ENCODE results near the gene ZKSCAN2.

The ZKSCAN2 gene

DNA sequence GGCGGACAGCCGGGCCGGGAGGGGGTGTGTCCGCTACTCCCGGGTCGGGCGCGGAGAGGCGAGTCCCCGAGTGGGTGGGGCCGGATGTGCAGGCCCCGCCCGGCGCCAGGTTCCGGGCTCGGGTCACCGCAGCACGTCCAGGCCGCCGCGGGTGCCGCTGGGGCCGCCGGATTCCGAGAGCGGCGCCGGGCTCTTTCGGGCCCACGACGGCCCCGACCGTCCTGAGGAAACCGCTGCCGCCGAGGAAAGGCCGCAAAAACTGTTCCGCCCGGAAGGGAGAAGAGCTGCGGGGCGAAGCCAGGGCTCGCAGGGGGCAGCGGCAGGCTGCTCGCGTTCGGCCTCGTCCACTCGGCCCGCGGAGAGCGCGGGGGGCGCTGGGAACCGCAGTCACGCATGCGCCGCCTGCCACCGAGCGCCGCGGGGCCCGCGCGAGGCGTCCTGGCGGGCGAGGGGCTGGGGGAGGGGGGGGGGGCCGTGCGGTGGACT, at the start of gene ZKSCAN2:
ZKSCAN2 (minus strand) TSS at position 376 of the 486 bp plus-strand sequence. CDS start 718 bp downstream, outside the sequence.
- peak; percentile 91 for DNase-seq (ENCODE audit: low spot score)

DNA sequence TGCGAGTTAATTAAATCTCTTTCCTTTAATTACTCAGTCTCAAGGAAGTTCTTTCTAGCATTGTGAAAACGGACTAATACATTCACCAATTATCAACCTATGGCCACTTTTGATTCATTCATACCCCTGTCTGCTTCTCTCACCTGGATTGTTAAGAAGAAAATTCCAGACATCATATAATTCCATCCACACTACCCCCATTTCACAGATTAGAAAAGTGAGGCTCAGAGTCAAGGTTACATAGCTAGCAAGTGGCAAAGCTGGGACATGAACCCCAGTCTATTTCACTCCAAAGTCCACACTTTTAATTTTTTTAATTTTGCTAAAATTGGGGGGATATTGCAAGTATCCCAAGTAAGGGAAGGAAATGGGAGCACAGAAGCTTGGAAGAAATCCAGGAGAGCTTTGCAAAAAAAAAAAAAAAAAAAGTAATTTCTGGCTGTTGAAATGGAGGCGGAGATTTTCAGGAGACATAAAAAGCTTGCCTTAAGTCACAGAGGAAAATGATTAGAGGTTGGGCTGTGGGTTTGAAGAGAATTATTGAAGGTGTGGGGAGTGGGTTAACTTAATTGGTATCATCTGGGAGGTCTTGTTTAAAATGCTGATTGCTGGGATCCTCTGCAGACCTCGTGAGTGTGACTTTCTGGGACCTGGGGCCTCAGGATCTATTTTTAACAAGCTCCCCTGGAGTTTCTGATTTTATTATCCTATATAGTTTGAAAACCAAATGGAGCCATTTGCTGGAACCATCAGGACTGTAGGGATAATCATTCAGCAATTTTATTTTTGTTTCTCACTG, 42.3 kb upstream of the ZKSCAN2 start:
- DNase-seq (ENCODE audit: low spot score), result no peak

DNA sequence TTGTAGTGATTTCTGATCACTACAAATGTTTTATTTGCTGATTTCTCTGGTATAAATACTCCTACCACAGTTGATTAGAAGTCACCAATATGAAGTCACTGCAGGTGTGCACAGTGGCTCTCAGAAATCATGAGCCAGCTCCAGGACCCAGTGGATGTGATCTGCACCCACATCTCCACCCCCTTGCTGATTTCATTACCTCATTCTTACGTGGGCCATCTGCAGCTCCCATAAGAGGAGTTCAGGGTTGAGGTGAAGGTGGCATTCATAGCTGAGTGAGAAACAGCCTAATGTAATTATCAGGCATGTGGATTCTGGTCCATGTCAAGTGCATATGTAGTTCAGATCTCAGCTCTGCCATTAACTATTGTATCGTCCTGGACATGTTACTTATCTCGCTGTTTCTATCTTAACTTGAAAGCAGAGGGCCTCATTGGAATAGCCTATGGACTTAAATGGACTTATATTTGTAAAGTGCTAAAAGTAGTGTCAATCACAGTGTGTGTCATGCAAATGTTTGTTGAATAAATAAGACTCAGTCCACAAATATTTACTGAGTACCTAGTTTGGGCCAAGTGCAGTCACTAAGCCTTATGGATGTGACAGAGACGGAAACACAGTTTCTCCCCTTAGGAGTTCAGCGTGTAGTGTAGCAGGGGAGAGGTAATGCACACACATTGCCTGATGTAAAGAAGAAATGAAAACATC, 40.7 kb upstream of the ZKSCAN2 start:
- no peak for DNase-seq (ENCODE audit: low spot score)

DNA sequence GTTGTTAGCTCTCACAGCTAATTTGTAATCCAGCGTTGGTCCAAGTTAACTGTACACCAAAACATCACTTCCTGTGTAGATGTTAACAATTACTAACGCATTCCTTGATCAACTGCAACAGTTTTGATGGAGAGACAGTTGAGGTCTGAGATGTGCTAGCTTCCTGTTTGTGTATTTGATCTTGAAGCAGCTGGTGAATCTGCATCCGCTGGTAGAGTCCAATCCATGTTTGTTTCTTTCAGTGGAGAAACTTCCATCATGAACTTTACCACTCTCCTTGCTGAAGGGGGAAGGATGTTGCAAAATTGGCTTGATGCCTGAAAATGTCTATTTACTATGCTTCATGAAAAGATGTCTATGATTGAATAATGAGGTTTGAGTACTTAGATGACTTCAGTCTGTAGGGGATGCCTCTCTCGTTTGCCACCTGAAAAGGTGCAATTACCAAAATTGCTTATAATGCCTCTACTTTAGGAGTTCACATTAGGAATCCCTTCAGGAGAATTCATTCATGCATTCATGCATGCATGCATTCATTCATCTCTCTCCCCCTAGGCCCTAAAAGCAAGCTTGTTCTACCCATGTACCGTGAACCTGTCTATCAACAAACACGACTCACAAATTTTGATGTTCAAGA, 39.6 kb upstream of the ZKSCAN2 start:
- DNase-seq (ENCODE audit: low spot score), result no peak

DNA sequence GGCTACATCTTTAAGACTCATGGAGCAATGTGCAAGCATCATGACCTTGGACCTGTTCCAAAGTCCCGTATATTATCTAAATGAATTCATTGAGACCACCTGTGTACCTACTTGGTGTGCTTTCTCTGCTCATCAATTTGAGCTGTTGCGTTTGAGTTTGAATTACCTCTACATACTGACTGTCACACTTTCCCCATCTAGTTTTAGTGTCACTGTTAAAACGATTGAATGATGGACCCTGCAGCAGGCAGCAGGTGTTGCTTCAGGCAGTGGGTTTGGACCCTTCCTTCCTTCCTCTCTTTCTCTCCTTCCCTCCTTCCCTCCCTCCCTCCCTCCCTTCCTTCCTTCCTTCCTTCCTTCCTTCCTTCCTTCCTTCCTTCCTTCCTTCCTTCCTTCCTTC, 33.9 kb upstream of the ZKSCAN2 start:
- DNase-seq (ENCODE audit: low spot score), result no peak

DNA sequence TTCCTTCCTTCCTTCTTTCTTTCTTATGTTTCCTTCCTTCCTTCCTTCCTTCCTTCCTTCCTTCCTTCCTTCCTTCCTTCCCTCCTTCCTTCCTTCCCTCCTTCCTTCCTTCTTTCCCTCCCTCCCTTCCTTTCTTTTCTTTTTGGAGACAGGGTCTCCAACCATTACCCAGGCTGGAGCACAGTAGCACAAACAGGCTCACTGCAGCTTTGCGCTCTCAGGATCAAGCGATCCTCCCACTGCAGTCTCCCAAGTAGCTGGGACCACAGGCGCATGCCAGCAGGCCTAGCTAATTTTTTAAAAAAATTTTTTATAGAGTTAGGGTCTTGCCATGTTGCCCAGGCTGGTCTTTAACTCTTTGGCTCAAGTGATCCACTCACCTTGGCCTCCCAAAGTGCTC, 31.8 kb upstream of the ZKSCAN2 start:
- DNase-seq (ENCODE audit: low spot score), result no peak

DNA sequence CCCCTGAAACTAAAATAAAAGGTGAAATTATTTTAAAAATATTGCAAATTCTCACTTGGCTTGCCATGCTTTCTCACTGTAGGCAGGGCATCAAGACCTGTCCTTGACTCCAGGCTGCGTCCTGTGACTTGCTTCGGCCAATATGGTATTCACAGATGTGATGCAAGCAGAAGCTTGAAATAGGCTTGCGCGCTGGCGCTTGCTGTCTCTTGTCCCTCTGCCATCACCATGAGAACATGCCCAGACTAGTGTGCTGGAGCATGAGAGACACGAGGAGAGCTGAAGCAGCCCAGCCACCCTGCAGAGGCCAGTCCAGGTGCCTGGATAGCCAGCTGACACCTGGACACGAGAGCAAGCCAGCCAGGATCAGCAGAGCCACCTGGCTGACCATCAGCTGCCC, 21.8 kb upstream of the ZKSCAN2 start:
- no peak for DNase-seq (ENCODE audit: low spot score)

DNA sequence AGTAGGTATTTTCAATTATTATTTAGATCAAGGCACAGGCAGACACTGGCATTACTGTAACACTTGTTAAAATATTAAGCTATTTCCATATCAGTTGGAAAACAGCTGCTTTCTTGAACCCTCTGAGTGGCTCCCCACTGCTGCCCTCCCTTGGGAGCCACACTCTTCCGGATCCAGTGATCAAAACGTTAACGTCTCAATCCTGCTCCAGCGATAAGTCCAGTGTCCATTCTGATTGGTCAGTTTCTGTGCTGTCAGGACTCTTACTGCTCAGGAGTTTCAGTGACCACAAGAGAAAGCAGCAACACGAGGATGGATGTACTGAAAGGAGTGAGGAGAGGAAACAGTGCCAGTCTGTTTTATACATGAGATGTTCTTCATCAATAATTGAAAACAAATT, 13.8 kb upstream of the ZKSCAN2 start:
- DNase-seq (ENCODE audit: low spot score), result no peak

DNA sequence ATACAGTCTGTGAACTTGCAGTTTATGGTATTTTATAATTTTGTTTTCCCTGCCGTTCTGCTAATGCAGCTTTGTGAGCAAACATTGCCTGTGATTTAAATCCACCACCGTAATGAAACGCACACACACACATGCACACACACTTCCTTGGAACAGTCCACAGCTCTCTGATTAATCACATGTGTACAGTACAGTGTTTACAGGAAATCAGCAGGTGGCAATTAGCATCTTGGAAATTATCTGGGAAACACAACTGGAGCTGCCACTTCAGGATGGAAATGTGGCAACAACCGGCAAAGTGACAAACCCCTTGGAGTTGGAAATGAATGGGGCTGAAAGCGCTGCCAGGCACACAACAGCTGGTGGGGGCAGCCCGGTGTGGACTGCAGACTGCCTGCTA, 12.9 kb upstream of the ZKSCAN2 start:
- DNase-seq (ENCODE audit: low spot score), result no peak

DNA sequence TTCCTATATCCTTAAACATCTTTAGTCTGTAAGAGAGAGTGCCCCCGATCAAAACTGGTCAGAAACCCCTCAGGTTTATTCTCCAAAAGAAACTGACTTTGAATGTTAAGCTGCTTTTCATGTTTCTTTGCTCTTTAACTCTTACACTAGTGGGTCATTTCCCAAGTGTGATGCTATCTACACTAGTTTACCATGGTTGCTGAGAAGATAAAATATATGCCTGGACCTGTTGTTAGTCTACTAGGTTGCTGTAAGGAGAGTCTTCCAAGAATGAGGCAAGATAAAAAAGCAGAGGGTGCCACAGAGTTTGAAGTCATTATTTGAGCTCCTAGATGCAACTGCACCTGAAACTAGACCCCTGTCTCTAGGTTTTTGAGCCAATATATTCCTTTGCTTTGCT, 12.2 kb upstream of the ZKSCAN2 start:
- no peak for DNase-seq (ENCODE audit: low spot score)

DNA sequence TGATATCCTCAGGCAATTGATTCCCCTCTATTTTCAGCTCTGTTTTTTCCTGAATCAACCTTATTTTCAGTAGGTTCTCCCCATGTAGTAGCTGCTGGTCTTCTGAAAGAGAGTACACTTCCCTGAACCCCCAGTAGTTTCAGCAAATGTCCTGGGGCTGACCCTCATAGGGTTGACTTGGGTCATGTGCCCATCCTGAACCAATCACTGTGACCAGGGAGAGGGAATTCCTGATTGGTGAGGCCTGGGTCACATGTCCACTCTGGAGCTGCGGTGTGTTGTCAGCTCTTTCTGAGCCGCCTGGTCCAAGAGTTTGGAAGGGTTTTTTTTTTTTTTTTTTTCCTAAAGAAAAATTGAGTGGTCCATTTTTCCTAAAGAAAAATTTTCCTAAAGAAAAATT, 8.3 kb upstream of the ZKSCAN2 start:
- DNase-seq (ENCODE audit: low spot score), result no peak

DNA sequence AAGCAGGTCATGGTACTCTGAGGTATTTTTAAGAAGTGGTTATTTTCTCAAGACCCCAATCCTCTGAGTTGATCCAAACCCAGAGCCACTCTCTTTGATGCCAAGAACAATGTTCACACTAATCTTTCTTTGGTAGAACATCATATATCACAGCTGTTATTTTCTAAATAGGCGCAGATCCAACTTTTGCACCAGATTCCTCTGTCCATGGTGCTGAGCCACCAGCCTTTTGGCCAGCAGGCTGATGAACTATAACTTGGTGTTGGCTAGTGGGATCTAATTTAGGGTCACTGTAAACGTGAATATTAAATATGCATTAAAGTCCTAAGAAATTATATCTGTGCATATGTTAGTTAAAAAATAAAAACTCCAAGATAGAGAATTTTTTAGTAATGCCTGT, 7.0 kb upstream of the ZKSCAN2 start:
- DNase-seq (ENCODE audit: low spot score), result peak; percentile 50

DNA sequence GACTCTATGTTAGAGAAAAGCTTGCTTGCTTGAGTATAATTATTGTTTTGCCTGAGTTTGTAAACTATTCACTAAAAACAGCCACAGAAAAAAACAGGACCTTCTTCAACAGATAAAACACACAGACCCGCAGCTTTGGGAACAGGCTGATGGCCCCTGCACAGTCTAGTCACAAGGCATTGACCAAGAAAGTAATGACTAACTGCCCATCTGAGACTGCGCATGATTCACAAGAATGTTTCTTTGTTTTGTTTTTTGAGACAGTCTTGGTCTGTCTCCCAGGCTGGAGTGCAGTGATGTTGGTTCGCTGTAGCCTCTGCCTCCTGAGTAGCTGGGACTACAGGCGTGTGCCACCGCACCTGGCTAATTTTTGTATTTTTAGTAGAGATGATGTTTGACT, 2.8 kb upstream of the ZKSCAN2 start:
- DNase-seq (ENCODE audit: low spot score), result peak; percentile 40

DNA sequence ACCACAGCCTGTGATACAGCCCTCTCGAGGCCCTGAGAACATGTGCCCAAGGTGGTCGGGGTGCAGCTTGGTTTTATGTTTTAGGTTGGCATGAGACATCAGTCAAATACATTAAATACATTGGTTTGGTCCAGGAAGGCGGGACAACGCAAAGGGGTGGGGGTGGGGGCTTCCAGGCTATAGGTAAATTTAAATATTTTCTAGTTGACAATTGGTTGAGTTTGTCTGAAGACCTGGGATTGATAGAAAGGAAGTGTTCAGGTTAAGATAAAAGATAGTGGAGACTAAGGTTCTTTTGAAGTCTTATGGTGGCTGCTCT, 1.2 kb upstream of the ZKSCAN2 start:
- DNase-seq (ENCODE audit: low spot score), result no peak

DNA sequence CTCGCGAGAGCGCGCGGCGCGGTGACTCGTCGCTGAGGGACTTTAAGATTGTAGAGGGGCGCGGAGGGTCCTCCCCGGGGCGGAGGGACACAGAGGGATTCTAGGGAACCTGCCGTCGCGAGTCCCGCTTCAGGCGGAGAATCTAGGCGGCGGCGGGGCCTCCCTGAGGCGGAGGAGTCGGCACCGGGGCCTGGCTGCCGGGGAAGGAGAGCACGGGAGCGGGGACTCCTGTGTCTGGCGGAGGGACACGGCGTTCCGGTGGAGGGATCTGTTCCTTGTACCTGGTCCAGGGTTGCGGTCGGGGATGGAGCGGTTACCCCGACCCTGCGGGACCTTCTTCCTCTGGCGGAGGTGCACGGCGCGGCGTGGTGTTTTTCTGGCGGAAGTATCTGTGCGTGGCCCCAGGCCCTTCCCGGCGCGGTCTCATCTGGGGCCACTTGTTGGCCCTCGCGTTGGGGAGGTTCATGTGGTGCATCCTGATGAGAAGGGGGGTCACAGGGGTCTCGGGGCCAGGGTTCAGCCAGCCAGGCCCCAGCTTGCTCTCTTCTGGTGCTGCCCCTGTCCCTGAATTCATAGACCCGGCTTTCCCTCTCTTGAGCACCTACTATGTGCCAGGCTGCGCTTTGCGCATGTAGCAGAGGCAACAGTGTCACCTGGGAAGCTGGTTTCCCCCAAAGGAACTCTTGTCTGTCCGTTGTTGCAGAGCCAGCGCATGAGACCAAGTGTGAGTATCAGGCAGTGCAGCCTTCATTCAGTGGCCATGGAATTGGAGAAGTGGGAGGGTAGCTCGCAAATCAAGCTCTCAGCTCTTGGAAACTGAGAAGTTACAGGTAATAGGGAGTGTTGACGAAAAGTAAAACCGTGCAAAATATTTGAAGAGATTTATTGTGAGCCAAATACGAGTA, 563 bp upstream of the ZKSCAN2 start:
- DNase-seq (ENCODE audit: low spot score), result peak; percentile 82

DNA sequence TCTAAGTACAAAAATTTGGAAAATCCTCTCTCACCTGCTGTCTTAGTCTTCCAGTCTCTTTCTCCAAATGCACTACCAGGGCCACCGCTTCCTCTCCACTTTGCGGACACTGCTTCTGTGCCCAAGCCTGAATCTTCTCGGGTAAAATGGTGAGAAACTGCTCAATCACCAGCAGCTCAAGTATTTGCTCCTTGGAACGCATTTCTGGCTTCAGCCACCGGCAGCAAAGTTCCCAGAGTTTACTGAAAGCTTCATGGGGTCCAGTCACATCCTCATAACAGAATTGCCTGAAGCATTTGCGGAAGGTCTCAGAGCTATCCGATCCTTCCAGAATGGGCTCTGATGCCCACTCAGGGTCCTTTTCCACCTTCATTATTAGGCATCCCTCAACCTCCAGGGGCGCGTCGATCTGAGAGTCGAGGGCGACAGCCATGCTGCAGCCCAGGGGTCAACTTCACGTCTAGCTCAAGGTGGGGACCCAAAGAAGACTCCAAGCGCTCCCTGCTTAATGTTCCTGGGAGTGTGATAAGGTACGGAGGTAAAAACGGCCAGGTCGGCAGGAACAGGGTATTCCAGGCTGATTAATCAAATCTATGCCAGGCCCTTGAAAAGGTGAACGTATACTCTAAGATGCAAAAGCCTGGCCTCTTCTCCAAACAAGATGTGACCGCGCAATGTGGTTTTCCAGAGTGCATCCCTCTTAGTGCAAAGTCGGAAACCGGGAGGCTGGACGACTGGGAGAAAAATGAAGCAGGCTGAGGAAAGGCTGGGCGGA, 763 bp downstream of the ZKSCAN2 start:
- DNase-seq (ENCODE audit: low spot score), result peak; percentile 38

DNA sequence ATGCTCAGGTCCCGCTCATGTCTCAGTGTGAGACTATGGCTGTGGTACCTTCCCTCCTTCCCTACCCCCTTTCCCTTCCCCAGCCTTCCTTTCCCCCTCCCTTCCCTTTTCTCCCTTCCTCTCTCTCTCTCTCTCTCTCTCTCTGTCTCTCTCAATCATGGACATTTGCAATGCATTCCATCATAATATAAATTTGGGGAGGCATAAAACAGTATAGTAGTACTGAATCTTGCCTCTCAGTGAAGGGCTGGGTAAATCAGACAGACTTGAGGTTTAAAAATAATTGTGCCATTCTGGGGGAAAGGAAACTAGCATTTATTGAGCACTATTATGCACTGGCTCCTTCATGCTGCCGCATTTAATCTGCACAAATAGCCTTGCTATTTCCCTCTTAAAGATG, 4.3 kb downstream of the ZKSCAN2 start:
- DNase-seq (ENCODE audit: low spot score), result no peak

DNA sequence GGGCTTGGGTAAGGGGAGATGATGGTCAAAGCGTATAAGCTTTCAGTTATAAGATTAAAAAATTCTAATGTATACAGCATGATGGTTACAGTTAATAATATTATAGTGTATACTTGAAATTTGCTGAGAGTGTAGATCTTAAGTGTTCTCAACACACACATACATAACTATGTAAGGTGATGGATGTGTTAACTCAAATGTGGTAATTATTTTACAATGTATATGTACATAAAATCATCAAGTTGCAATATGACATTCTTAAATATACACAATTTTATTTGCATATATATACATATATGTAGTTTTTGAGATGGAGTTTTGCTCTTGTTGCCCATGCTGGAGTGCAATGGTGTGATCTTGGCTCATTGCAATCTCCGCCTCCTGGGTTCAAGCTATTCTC, 7.2 kb downstream of the ZKSCAN2 start:
- DNase-seq (ENCODE audit: low spot score), result no peak

DNA sequence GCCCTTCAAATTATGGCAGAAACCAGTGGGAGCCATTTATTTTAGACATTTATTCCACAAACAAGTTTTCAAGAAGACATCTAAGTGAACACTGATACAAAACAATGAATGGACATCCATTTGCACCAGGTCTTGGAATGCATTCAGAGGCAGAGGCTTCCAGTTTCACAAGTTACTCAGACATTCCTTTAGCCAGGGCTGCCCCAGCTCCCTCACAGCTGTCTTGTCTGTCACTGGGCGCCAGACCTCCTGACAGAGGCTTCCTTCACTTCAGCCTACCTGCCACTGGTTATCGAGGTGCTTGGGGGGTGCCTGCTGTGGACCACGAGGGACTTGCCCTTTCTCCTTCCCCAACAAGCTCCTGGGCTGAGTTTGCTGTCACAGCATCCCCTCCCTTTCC, 21.7 kb downstream of the ZKSCAN2 start:
- DNase-seq (ENCODE audit: low spot score), result no peak

DNA sequence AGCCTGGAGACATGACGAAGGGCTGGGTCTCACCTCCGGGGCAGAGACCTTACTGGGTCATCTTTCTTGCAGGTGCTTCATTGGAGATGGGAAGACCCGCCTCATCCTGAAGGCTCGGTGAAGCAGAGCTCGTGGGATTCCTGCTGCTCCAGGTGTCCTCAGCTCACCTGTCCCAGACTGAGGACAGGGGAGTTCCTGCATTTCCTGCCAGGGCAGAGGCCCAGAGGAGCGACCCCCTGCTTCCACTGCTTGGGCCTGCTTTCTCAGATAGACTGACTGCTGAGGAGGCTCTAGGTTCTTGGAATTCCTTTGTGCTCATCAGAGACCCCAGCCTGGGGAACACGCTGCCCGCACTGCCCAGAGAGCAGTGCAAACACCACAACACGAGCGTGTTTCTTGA, 29.3 kb downstream of the ZKSCAN2 start:
- no peak for DNase-seq (ENCODE audit: low spot score)

DNA sequence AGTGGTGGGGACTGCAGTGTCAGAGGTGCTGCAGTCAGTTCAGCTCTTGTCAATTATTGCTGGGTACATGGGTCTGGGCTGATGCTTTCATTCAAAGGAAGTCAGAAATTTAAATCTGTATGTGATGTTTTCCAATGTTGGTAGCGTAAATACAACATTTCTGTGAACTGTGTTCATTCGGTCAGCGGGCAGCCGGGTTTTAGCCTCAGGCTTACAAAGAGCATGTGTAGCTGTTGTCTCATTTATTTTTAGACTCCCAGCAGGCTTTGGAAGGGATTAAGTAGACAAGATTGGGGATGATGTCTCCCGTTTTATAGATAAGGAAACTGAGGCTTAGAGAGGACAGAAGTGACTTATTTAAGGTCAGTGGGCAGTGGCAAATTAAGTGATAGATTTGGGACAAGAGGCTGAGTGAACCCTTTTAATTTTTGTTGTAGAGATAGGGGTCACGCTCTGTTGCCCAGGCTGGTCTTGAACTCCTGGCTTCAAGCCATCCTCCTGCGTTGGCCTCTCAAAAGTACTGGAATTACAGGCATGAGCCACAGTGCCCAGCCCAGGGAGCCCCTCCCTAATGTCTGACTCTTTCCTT, 32.8 kb downstream of the ZKSCAN2 start:
- no peak for DNase-seq (ENCODE audit: low spot score)

Measured in RKO (cell line).